Vagina (tissue), 2 donors: ENCODE data around the gene ZDHHC11.
"Not testable (repeated sequence)": the region's sequence is repeated elsewhere in the genome, so short reads cannot be mapped to it uniquely, and the experiment has no call there.

ENCODE experiments used
- CTCF ChIP-seq, 3 experiments: fragments of 450-650 bp in 2 of 3; fragments of 200-600 bp in 1 of 3; sonication (generic) in 1 of 3; IDR thresholded peaks; one replicate each; pipeline ENCODE4 v1.5.1; 2017 to 2019; ENCODE audit warnings: antibody characterized with exemption in 3 of 3, mild to moderate bottlenecking in 2 of 3, moderate library complexity in 2 of 3
- POLR2A ChIP-seq, 2 donors: fragments of 450-650 bp; IDR thresholded peaks; one replicate each; pipeline ENCODE4 v1.6.1; 2017; ENCODE audit warnings: antibody characterized with exemption in 2 of 2, mild to moderate bottlenecking in 2 of 2, moderate library complexity in 2 of 2

GRCh38 chr5:837621-838121 is 13.1 kb downstream of the ZDHHC11 start:
- not testable (repeated sequence) for TF ChIP-seq POLR2A, CTCF (IDR thresholded peaks at IDR 0.05)
